Mesenchymal stem cell (in vitro differentiated cells and primary cell): ENCODE data around the gene DDAH2.
A peak's percentile ranks its signal among the peaks of the same experiment; 100 is the strongest.

Source experiments
- DNase-seq: peaks from one replicate; pipeline ENCODE4 v3.0.0-alpha.2; 2013
- H2AFZ ChIP-seq: one replicate; pipeline ENCODE4 v1.6.1; 2013; ENCODE audit warnings: low read depth, mild to moderate bottlenecking, control low read depth, inconsistent platforms, low read length, moderate library complexity
- H2AK5ac ChIP-seq: 2 replicates; pipeline ENCODE4 v1.6.1; 2013; ENCODE audit warnings: low read length, moderate library complexity, mild to moderate bottlenecking, inconsistent platforms; ENCODE audit not compliant: severe bottlenecking
- H2BK120ac ChIP-seq: one replicate; pipeline ENCODE4 v1.6.1; 2013; ENCODE audit warnings: low read depth, mild to moderate bottlenecking, inconsistent platforms, low read length, moderate library complexity
- H2BK12ac ChIP-seq, 2 experiments: one replicate each; pipeline ENCODE4 v1.6.1; 2013; ENCODE audit warnings: inconsistent platforms in 2 of 2, low read length in 2 of 2, mild to moderate bottlenecking in 2 of 2, moderate library complexity in 2 of 2, control low read depth in 1 of 2
- H2BK15ac ChIP-seq: one replicate; pipeline ENCODE4 v1.6.1; 2013; ENCODE audit warnings: mild to moderate bottlenecking, low read depth, inconsistent platforms; ENCODE audit not compliant: poor library complexity, severe bottlenecking
- H2BK5ac ChIP-seq: 2 replicates; pipeline ENCODE4 v1.6.1; 2013; ENCODE audit warnings: low read depth, mild to moderate bottlenecking, low read length, control low read depth, inconsistent platforms; ENCODE audit not compliant: poor library complexity, severe bottlenecking
- H3K14ac ChIP-seq, 2 experiments: one replicate each; pipeline ENCODE4 v1.6.1; 2013; ENCODE audit warnings: inconsistent platforms in 2 of 2, low read length in 2 of 2, control low read depth in 1 of 2, mild to moderate bottlenecking in 1 of 2, moderate library complexity in 1 of 2
- H3K18ac ChIP-seq, 2 experiments: one replicate each; pipeline ENCODE4 v1.6.1; 2013; ENCODE audit warnings: inconsistent platforms in 2 of 2, low read length in 2 of 2, control low read depth in 1 of 2, low read depth in 1 of 2, mild to moderate bottlenecking in 1 of 2
- H3K23ac ChIP-seq, 2 experiments: one replicate each; pipeline ENCODE4 v1.6.1; 2013; ENCODE audit warnings: inconsistent platforms in 2 of 2, low read length in 2 of 2, mild to moderate bottlenecking in 2 of 2, moderate library complexity in 2 of 2, control low read depth in 1 of 2
- H3K27ac ChIP-seq: 2 replicates; pipeline ENCODE4 v1.5.1; 2013; ENCODE audit warnings: mild to moderate bottlenecking, moderate library complexity, low read length, control low read depth, inconsistent platforms; ENCODE audit not compliant: poor library complexity, severe bottlenecking
- H3K27me3 ChIP-seq, 2 experiments: 2 replicates each; pipeline versions ENCODE4 v1.6.1 to v1.7.0; 2013; ENCODE audit warnings: low read length in 2 of 2, mild to moderate bottlenecking in 2 of 2, moderate library complexity in 2 of 2, control low read depth in 1 of 2, inconsistent platforms in 1 of 2; ENCODE audit not compliant: control insufficient read depth in 1 of 2, insufficient read depth in 1 of 2
- H3K36me3 ChIP-seq, 2 experiments: 2 replicates each; pipeline versions ENCODE4 v1.6.1 to v1.7.0; 2013; ENCODE audit warnings: low read length in 2 of 2, control low read depth in 1 of 2, inconsistent platforms in 1 of 2, low read depth in 1 of 2, mild to moderate bottlenecking in 1 of 2; ENCODE audit not compliant: insufficient read depth in 2 of 2, control insufficient read depth in 1 of 2
- H3K4ac ChIP-seq, 2 experiments: one replicate each; pipeline ENCODE4 v1.6.1; 2013; ENCODE audit warnings: inconsistent platforms in 2 of 2, low read length in 2 of 2, mild to moderate bottlenecking in 2 of 2, moderate library complexity in 2 of 2, control low read depth in 1 of 2, low read depth in 1 of 2
- H3K4me1 ChIP-seq: 2 replicates; pipeline ENCODE4 v1.6.1; 2013; ENCODE audit warnings: low read depth, low read length, control low read depth; ENCODE audit not compliant: control insufficient read depth, insufficient read depth
- H3K4me2 ChIP-seq: 2 replicates; pipeline ENCODE4 v1.6.1; 2013; ENCODE audit warnings: low read length, mild to moderate bottlenecking, inconsistent platforms; ENCODE audit not compliant: poor library complexity, severe bottlenecking
- H3K4me3 ChIP-seq, 2 experiments: 2 replicates each; pipeline versions ENCODE4 v1.5.1 to v1.7.0; 2013; ENCODE audit warnings: low read length in 2 of 2, mild to moderate bottlenecking in 2 of 2, control low read depth in 1 of 2, low read depth in 1 of 2; ENCODE audit not compliant: insufficient read depth in 1 of 2
- H3K79me1 ChIP-seq: replicated peaks from 2 replicates; pipeline ENCODE4 v1.6.1; 2013; ENCODE audit warnings: mild to moderate bottlenecking, control low read depth, low read length, inconsistent platforms; ENCODE audit not compliant: poor library complexity, severe bottlenecking
- H3K9ac ChIP-seq: 2 replicates; pipeline ENCODE4 v1.7.0; 2013; ENCODE audit warnings: mild to moderate bottlenecking, low read length, moderate library complexity
- H3K9me3 ChIP-seq: 2 replicates; pipeline ENCODE4 v1.7.0; 2013; ENCODE audit warnings: mild to moderate bottlenecking, low read length; ENCODE audit not compliant: control insufficient read depth
- H4K8ac ChIP-seq: one replicate; pipeline ENCODE4 v1.6.1; 2013; ENCODE audit warnings: inconsistent platforms, mild to moderate bottlenecking, low read length, moderate library complexity
- H4K91ac ChIP-seq: one replicate; pipeline ENCODE4 v1.6.1; 2013; ENCODE audit warnings: mild to moderate bottlenecking, low read length, inconsistent platforms
- WGBS: methylation state at CpG from one replicate; pipeline ENCODE4 v1.1.7; 2013; ENCODE audit warnings: mixed read lengths; 5-methylcytosine and 5-hydroxymethylcytosine counted together

Gene DDAH2

DNA sequence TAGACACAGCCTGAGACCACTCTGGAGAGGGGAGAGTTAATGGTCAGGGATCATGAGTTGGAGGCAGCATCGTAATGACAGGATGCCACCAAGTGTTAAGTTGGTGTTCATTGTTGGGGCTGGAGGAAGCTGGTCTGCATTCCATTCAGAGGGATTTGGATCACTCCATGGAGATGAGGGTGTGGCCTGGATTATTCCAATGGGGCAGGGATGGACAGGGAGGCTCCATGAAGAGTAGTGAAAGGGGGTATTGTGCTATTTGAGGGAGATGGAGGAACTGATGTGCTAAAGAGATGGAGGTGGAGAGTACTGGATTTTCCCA lies 34.5 kb upstream of the DDAH2 start:
- H2BK12ac ChIP-seq = peak overlapping the region in 1 of 2 experiments; percentile 37
- no peak overlapping the region for H2BK5ac ChIP-seq
- peak overlapping the region; percentile 36 for H2BK15ac ChIP-seq
- peaks cover 0 to 6% of the 10 kb centered on the region in 2 experiments for H3K27me3 ChIP-seq
- H3K9ac ChIP-seq = peak overlapping the region; percentile 47
- peak overlapping the region; percentile 80 to 84 for H3K18ac ChIP-seq
- no peaks in the 10 kb centered on the region for H3K9me3 ChIP-seq
- no peak overlapping the region for H3K27ac ChIP-seq
- DNase-seq = peak; percentile 36
- peak overlapping the region; percentile 9 to 27 for H3K4ac ChIP-seq
- no peaks in the 10 kb centered on the region for H3K79me1 ChIP-seq
- peaks cover 15 to 27% of the 10 kb centered on the region in 2 experiments for H3K36me3 ChIP-seq
- H3K4me1 ChIP-seq = peaks cover 12% of the 10 kb centered on the region
- H2AFZ ChIP-seq = no peak overlapping the region
- H2AK5ac ChIP-seq = no peak overlapping the region
- no peak overlapping the region for H3K4me3 ChIP-seq
- 2% methylated on average over 1 of the region's 1 CpG for WGBS
- H3K14ac ChIP-seq = peak overlapping the region in 1 of 2 experiments; percentile 28
- H3K23ac ChIP-seq = no peak overlapping the region
- H3K4me2 ChIP-seq = no peak overlapping the region
- H4K91ac ChIP-seq = peak overlapping the region; percentile 98
- no peak overlapping the region for H2BK120ac ChIP-seq
- H4K8ac ChIP-seq = peak overlapping the region; percentile 94

DNA sequence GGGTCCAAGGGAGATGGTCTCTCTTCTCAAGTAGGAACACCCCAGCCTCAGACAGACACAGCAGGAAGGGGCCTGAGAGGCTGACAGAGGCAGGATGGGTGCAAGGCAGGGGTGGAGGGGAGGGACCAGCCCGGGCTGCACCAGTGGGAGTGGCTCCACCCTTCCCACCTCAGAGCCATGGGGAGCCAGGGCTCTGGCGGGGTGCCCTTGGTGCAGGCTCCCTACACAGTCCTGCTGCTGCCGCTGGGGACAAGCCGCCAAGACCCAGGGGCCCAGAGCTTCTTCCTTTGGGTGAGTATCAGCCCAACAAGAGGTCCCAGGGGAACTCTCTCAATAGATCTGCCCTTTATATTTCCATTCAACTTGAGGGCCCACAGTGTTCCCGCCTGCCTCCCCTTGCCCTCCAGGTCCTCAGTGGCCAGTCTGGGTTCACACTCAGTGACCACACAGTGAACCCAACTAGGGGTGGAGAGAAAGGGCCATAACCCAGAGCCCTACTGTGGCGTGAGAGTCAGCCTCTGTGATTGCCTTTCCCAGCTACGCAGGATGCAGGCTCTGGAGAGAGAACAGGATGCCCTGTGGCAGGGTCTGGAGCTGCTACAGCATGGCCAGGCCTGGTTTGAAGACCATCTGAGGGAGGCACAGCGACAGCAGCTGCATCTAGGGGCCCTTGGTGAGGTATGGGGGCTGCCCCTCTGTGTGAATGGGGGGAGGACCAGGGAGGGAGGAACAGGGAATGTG lies 33.9 kb upstream of the DDAH2 start:
- H2BK12ac ChIP-seq = peak overlapping the region; percentile 59 to 83
- peak overlapping the region; percentile 53 for H2AK5ac ChIP-seq
- H4K8ac ChIP-seq = peak overlapping the region; percentile 94
- peaks cover 0 to 6% of the 10 kb centered on the region in 2 experiments for H3K27me3 ChIP-seq
- peak overlapping the region in 1 of 2 experiments; percentile 61 for H3K14ac ChIP-seq
- no peak overlapping the region for H3K27ac ChIP-seq
- peak overlapping the region; percentile 36 for H2BK15ac ChIP-seq
- H3K9me3 ChIP-seq = no peaks in the 10 kb centered on the region
- peak overlapping the region; percentile 20 for H2AFZ ChIP-seq
- DNase-seq = no peak
- peaks cover 12% of the 10 kb centered on the region for H3K4me1 ChIP-seq
- WGBS = 84% methylated on average over 8 of the region's 8 CpGs
- peaks cover 15 to 27% of the 10 kb centered on the region in 2 experiments for H3K36me3 ChIP-seq
- H3K23ac ChIP-seq = no peak overlapping the region
- peak overlapping the region; percentile 98 for H4K91ac ChIP-seq
- H3K4me2 ChIP-seq = no peak overlapping the region
- peak overlapping the region; percentile 64 for H2BK120ac ChIP-seq
- peak overlapping the region; percentile 80 to 84 for H3K18ac ChIP-seq
- H3K4ac ChIP-seq = peak overlapping the region; percentile 42 to 78
- H3K4me3 ChIP-seq = no peak overlapping the region
- no peaks in the 10 kb centered on the region for H3K79me1 ChIP-seq
- no peak overlapping the region for H2BK5ac ChIP-seq
- H3K9ac ChIP-seq = peak overlapping the region; percentile 47

DNA sequence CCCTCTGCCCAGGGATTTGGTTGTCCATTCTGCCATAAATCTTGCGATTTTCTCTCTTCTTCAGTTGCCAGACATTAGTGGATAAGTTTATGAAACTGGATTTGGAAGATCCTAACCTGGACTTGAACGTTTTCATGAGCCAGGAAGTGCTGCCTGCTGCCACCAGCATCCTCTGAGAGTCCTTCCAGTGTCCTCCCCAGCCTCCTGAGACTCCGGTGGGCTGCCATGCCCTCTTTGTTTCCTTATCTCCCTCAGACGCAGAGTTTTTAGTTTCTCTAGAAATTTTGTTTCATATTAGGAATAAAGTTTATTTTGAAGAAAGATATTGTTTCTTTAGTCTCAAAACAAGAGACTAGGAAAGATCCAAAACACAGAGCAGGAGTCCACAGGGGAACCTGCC lies 33.3 kb upstream of the DDAH2 start, which contains the start of gene SAPCD1:
Gene SAPCD1 (plus strand): TSS at position 301 of the 400 bp plus-strand sequence. CDS start 399 bp downstream, outside the sequence.
- Histone ChIP-seq H4K8ac (peak within 1 kb of the TSS; percentile 94), H3K27me3 (peaks cover 0 to 6% of the 10 kb centered on the region in 2 experiments), H2BK120ac (peak within 1 kb of the TSS; percentile 64), H3K9me3 (no peaks in the 10 kb centered on the region), H3K23ac (no peak within 1 kb of the TSS), H4K91ac (peak within 1 kb of the TSS; percentile 98), H2AFZ (peak within 1 kb of the TSS; percentile 20), H3K36me3 (peaks cover 15 to 27% of the 10 kb centered on the region in 2 experiments), H3K27ac (no peak within 1 kb of the TSS), H3K79me1 (no peaks in the 10 kb centered on the region), H2AK5ac (peak within 1 kb of the TSS; percentile 53), H2BK12ac (peak within 1 kb of the TSS; percentile 59 to 83), H2BK5ac (no peak within 1 kb of the TSS), H2BK15ac (peak within 1 kb of the TSS; percentile 36), H3K4me1 (peaks cover 12% of the 10 kb centered on the region), H3K4me3 (no peak within 1 kb of the TSS), H3K14ac (peak within 1 kb of the TSS in 1 of 2 experiments; percentile 61), H3K9ac (peak within 1 kb of the TSS; percentile 47), H3K4ac (peak within 1 kb of the TSS; percentile 42 to 78), H3K18ac (peak within 1 kb of the TSS; percentile 80 to 84), H3K4me2 (no peak within 1 kb of the TSS)
- 87% methylated on average over 3 of the region's 4 CpGs for WGBS
- DNase-seq = no peak

DNA sequence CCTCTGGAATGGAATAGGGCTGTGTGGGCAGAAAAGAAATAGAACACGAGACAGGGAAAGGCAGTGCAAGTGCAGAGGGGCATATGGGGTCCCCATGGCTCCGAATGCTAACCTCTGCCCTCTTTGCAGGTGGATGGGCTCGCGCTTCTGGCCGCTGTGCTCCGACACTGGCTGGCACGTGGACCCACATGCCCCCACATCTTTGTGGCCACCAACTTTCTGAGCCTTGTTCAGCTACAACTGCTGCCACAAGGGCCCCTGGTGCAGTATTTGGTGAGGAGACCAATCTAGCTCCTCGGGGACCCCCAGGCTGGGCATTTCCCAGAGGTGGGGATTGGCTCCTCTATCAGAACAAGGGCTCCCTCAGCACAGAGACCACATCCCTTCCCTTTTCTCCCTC lies 32.2 kb upstream of the DDAH2 start:
- no peak overlapping the region for H2AFZ ChIP-seq
- H3K4me3 ChIP-seq = no peak overlapping the region
- no peaks in the 10 kb centered on the region for H3K79me1 ChIP-seq
- H2BK5ac ChIP-seq = no peak overlapping the region
- peaks cover 15 to 27% of the 10 kb centered on the region in 2 experiments for H3K36me3 ChIP-seq
- WGBS = 99% methylated on average over 7 of the region's 8 CpGs
- H3K23ac ChIP-seq = no peak overlapping the region
- H2BK12ac ChIP-seq = no peak overlapping the region
- H3K18ac ChIP-seq = no peak overlapping the region
- H3K9ac ChIP-seq = no peak overlapping the region
- no peaks in the 10 kb centered on the region for H3K9me3 ChIP-seq
- no peak overlapping the region for H4K91ac ChIP-seq
- no peak overlapping the region for H3K14ac ChIP-seq
- H3K4me2 ChIP-seq = no peak overlapping the region
- DNase-seq = no peak
- no peak overlapping the region for H3K4ac ChIP-seq
- H2AK5ac ChIP-seq = no peak overlapping the region
- H2BK15ac ChIP-seq = no peak overlapping the region
- H4K8ac ChIP-seq = no peak overlapping the region
- H3K4me1 ChIP-seq = peaks cover 6% of the 10 kb centered on the region
- peaks cover 0 to 5% of the 10 kb centered on the region in 2 experiments for H3K27me3 ChIP-seq
- no peak overlapping the region for H3K27ac ChIP-seq
- no peak overlapping the region for H2BK120ac ChIP-seq
